GM18951 (cell line): ENCODE data around the gene HBB.
"Not testable (repeated sequence)": the region's sequence is repeated elsewhere in the genome, so short reads cannot be mapped to it uniquely, and the experiment has no call there.

ENCODE experiments used
- POLR2A ChIP-seq: IDR thresholded peaks from 4 replicates; pipeline ENCODE4 v1.6.1; 2011; ENCODE audit warnings: mild to moderate bottlenecking; ENCODE audit not compliant: insufficient read length, insufficient read depth; ENCODE audit errors: extremely low read depth
- in situ Hi-C: fragments of 300-500 bp; cut with MboI; formaldehyde crosslinking; loops from one replicate; pipeline ENCODE4 v1.12.0; 2022; ENCODE audit warnings: low sequenced_read_pairs, mixed read lengths, inconsistent platforms; ENCODE audit not compliant: unreplicated experiment

The HBB gene

GRCh38 chr11:5226732-5227310 is at the start of gene HBB:
Gene HBB, minus strand, starts transcription at chr11:5227071. Its CDS starts 50 bp downstream, at chr11:5227021.
- no peak for TF ChIP-seq POLR2A
- in situ Hi-C loops: no loop called here

GRCh38 chr11:5275369-5276110 is 48.7 kb upstream of the HBB start:
- in situ Hi-C loops: no loop called here
- no peak for TF ChIP-seq POLR2A

GRCh38 chr11:5274395-5274794 is 47.5 kb upstream of the HBB start:
- in situ Hi-C loops: no loop called here
- TF ChIP-seq POLR2A: no peak

- TF ChIP-seq POLR2A: no peak
- in situ Hi-C loops: no loop called here
These were observed 45.6 kb upstream of the HBB start for GRCh38 chr11:5272395-5273017.

DNA sequence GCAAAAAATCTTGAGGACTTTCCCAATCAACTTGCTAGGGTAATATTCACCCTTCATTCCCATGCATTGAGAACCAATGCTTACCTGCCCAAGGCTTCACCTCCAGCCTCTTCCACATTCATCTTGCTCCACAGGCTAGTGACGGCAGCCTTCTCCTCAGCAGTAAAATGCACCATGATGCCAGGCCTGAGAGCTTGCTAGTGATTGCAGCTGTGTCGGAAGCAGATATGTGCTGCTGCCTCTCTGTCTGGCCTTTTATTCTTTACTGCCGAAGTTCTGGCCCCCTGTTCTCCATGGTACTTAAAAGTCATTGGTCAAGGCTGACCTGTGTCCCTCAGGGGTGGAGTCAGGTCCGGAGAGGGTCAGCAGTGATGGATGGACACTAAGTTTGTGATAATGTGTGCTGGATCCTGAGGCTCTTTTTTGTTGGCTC is 42.9 kb upstream of the HBB start, which contains the start of gene HBE1:
Gene HBE1, minus strand, starts transcription at position 231 of the 433 bp plus-strand sequence. Its CDS starts 55 bp downstream, at position 176.
- in situ Hi-C loops: no loop called here
- TF ChIP-seq POLR2A: no peak

DNA sequence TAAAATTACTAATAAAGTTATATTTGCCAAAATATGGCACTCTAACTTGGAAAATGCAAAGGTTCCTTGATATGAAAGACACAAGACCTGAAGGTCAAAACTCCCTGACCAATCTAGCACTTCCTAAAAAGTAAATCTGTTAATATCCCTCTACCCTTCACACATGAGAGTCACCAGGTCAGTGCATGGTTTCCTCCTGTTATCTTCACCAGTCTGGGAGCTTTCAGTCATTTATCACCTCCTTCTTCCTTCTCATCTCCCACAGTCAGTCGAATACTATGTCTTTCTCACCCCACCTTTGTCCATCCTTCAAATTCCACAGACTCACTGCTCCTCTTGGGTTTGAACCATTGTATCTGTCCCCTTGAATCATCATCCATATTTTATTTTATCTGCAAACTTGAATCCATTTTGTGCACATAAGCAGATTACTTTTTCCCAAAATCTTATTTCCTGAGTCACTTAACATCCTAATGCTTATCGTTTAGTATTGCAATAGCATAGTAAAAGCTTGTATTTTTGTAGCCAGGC is 40.2 kb upstream of the HBB start:
- in situ Hi-C loops: no loop called here
- no peak for TF ChIP-seq POLR2A

DNA sequence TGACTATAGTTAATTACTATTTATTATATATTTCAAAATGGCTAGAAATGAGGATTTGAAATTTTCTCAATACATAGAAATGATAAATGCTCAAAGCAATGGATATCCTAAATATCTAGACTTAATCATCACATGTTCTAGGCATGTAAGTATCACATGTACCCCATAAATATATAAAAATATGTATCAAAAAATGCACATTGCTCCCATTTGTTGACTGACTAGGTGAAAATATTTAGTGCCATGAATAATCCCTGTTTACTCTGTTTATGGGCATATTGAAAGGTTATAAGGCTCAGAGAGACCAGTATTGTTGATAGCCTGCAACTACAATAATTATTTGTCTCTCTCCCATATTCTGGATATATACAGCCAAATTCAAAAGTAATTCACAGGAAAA is 39.7 kb upstream of the HBB start:
- in situ Hi-C loops: no loop called here
- no peak for TF ChIP-seq POLR2A

DNA sequence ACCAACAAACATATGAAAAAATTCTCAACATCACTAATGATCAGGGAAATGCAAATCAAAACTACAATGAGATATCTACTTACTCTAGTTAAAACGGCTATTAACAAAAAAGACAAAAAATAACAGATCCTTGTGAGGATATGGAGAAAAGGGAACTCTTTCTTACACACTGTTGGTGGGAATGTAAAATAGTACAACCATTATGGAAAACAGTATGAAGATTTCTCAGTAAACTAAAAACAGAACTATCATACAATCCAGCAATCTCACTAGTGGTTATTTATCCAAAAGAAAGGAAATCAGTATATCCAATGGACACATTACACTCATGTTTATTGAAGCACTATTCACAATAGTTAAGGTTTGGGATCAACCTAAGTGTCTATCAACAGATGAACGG is 39.0 kb upstream of the HBB start:
- in situ Hi-C loops: no loop called here
- no peak for TF ChIP-seq POLR2A

DNA sequence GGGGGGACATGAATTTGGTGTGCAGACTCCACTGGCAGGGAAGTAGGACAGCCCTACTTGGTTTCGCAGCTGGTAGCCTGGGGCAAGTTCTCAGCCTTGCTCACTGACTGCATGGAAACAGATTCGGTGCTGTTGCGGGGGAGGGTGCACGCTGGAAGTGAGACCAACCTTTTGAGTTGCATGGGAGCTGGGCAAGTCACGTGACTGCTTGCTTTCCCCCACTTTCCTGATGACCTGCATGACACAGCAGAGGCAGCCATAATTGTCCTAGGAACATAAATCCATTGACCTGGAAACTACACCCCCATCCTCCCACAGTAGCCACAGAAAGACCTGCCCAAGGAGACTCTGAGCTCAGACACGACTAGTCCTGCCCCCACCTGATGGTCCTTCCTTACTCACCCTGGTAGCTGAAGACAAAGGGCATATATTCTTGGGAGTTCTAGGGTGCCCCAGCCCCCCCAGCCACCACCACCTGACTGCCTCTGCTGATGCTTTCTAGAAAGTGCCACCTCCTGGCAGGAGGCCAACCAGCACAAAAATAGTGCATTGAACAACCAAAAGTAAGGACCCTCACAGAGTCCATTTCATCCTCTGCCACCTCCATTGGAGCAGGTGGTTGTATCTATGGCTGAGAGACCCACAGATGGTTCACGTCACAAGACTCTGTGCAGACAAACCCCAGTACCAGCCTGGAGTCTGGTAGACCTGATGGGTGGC is 31.8 kb upstream of the HBB start:
- TF ChIP-seq POLR2A: no peak
- in situ Hi-C loops: no loop called here

- in situ Hi-C loops: no loop called here
- no peak for TF ChIP-seq POLR2A
These were observed 30.4 kb upstream of the HBB start for GRCh38 chr11:5257296-5257695.

GRCh38 chr11:5254646-5255413 is 28.0 kb upstream of the HBB start, which contains the start of gene HBG2:
Gene HBG2, minus strand, starts transcription at chr11:5254781. Its CDS starts 53 bp downstream, at chr11:5254728.
- in situ Hi-C loops: not testable (repeated sequence)

GRCh38 chr11:5254023-5254422 is 27.2 kb upstream of the HBB start:
- in situ Hi-C loops: not testable (repeated sequence)

DNA sequence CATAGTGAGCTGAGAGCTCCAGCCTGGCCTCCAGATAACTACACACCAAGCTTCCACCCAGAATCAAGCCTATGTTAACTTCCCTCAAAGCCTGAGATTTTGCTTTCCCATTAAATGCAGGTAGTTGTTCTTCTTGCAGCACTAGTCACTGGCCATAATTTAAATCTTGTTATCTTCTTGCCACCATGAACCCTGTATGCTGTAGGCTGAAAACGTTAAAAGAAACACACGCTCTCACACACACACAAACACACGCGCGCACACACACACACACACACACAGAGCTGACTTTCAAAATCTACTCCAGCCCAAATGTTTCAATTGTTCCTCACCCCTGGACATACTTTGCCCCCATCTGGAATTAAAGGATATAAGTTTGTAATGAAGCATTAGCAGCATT is 26.6 kb upstream of the HBB start:
- in situ Hi-C loops: not testable (repeated sequence)
